GM12872 (cell line): ENCODE data around the gene SMIM22.

Source experiments
- TF ChIP-seq, protein P1 (sequence below): IDR thresholded peaks from 3 replicates; pipeline ENCODE4 v1.5.1; 2011; ENCODE audit warnings: low read depth, mild to moderate bottlenecking, low read length, moderate library complexity; ENCODE audit not compliant: insufficient read depth

The SMIM22 gene

DNA sequence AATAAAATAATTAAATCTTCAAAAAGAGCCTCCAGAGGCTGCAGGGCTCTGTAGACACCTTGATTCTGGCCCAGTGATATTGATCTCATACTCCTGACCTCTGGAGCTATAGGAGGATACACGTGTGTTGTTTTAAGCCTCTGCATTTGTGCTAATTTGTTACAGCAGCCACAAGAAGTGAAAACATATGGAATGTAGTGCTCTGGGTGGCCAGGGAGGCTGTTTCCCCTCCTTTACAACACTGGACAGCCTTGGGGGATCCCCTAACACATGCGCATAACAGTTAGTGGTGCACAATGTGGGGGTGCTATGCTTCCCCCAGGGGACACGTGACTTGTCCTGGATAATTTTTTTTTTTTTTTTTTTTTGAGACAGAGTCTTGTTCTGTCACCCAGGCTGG is 23.5 kb upstream of the SMIM22 start:
- TF ChIP-seq, protein P1, sequence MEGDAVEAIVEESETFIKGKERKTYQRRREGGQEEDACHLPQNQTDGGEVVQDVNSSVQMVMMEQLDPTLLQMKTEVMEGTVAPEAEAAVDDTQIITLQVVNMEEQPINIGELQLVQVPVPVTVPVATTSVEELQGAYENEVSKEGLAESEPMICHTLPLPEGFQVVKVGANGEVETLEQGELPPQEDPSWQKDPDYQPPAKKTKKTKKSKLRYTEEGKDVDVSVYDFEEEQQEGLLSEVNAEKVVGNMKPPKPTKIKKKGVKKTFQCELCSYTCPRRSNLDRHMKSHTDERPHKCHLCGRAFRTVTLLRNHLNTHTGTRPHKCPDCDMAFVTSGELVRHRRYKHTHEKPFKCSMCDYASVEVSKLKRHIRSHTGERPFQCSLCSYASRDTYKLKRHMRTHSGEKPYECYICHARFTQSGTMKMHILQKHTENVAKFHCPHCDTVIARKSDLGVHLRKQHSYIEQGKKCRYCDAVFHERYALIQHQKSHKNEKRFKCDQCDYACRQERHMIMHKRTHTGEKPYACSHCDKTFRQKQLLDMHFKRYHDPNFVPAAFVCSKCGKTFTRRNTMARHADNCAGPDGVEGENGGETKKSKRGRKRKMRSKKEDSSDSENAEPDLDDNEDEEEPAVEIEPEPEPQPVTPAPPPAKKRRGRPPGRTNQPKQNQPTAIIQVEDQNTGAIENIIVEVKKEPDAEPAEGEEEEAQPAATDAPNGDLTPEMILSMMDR = no peak

DNA sequence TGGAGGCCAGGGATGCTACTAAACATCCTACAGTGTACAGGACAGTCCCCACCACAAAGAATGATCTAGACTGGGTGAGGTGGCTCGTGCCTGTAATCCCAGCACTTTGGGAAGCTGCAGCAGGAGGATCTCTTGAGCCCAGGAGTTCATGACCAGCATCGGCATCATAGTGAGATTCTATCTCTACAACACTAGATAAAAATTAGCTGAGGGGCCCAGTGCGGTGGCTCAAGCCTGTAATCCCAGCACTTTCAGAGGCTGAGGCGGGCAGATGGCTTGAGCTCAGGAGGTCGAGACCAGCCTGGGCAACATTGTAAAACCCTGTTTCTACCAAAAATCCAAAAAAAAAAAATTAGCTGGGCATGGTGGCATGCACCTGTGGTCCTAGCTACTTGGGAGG is 22.8 kb upstream of the SMIM22 start:
- TF ChIP-seq, protein P1 = no peak

DNA sequence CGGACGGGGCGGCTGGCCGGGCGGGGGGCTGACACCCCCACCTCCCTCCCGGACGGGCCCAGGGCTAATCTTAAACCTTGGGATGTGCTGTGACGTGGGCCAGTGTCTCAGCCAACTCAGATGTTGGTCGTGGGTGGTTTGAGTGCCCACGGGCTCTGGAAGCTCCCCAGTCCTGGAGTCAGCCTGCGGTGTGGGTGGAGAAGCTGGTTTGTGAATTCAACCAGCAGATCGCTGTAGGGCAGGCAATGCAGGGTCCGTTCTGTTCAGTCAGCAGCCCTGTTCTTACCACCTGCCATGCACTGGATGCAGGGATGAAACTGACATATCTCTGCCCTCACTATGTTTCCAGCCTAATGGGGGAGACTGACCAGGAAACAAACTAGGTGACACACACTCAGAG is 20.2 kb upstream of the SMIM22 start:
- TF ChIP-seq, protein P1 = no peak

GRCh38 chr16:4776141-4776705 is 18.9 kb upstream of the SMIM22 start:
- TF ChIP-seq, protein P1 = no peak

DNA sequence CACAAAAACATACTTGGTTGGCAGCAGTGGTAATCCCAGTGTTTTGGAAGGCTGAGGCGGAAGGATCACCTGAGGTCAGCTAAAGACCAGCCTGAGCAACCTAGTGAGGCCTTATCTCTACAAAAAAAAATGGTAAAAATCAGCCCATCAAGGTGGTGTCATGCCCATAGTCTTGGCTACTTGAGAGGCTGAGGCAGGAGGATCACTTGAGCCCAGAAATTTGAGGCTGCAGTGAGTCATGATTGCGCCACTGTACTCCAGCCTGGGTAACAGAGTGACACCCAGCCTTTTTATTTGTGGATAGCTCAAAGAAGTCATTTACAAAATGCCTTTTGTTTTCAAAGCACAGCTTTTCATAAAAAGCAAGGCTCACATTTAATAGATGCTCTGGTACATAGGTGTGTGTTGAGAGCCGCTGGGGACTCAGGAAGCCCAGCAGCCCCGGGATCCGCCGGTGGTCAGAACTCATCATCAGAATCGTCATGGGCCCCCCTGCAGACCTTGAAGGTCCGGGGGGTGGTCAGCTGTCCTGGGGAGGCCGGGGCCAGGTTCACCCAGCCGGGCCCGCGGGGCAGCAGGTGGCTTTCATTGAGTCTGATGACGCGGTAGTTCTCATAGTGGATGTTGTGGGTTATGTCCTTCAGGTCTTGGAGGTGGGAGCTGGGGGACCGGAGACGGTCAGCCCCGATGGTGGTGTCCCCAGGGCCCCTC is 17.7 kb upstream of the SMIM22 start:
- TF ChIP-seq, protein P1 = no peak

GRCh38 chr16:4778050-4778392 is 17.1 kb upstream of the SMIM22 start:
- TF ChIP-seq, protein P1 = no peak

GRCh38 chr16:4780235-4780634 is 14.9 kb upstream of the SMIM22 start:
- TF ChIP-seq, protein P1 = no peak
